DLD1 (cell line): ENCODE measurements around the gene IFT122.
"Not testable (repeated sequence)": the region's sequence is repeated elsewhere in the genome, so short reads cannot be mapped to it uniquely, and the experiment has no call there.

Source experiments
- in situ Hi-C: cut with HindIII; loops from 2 replicates; pipeline ENCODE4 v1.10.0; 2017; ENCODE audit warnings: low sequenced_read_pairs

The IFT122 gene

DNA sequence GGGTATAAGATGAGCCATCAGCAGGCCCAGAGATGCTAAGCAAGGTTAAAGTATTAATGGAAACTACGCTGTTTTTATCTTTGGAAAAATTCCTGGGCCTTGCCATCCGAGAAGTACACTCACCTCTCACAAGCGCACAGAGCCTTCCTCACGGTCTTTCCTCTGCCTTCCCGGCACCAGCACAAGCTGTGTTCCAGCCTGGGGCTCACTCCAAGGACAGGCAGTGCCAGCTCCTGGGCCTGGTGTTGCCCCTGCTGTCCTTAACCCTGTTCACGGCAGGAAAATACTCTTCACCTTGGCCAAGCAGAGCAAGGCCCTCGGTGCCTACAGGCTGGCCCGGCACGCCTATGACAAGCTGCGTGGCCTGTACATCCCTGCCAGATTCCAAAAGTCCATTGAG, 74.1 kb downstream of the IFT122 start:
- in situ Hi-C loops: no loop called here

DNA sequence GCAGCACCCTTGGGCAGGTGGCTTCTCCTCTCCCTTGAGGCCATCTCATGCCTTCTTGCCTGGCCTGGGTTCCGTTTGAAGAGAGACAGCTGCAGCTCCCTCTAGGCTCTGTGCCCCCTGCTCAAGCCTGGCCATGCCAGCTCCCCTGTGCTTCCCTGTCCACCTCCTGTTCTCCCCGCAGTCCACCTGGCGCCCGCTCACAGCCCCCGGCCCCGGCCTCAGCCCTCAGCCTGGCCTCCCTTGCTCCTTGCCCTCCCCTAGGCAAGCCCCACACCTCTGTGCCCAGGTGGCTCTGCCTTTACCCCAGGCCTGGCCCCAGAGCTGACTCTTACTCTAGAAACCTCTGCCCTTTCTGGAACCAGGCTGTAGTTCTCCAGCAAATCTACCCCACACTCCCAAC, 74.5 kb downstream of the IFT122 start:
- in situ Hi-C loops: no loop called here

DNA sequence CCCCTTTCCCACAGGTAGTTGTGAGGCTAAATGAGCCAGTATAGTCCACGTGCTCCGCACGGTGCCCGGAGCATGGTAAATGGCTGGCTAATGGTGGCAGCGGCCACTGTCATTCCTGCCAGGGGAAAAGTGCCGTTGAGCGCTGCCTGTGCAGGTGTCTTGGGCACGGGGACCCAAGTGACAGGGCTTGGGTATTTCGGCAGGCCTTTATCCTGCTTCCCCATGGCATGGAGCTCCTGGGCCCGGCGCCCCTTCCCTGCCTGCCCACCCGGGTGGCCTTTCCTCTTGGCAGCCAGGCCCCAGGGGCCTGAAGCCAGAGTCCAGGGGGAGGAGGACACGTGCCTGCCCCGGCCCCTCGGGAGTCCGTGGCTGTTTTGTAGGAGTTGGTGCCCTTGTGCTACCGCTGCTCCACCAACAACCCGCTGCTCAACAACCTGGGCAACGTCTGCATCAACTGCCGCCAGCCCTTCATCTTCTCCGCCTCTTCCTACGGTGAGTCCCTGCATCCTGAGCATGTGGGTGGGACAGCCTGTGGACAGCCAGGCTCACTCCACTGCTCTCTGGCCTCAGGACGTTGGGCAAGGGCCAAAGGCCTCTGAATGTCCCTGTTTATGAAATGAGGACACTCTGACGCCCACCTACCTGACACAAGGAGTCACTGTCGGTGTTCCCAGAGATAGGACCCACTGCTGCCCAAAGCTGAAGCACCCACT, 75.2 kb downstream of the IFT122 start:
- in situ Hi-C loops: not testable (repeated sequence)

GRCh38 chr3:129515821-129516432, 75.9 kb downstream of the IFT122 start:
- in situ Hi-C loops: not testable (repeated sequence)

DNA sequence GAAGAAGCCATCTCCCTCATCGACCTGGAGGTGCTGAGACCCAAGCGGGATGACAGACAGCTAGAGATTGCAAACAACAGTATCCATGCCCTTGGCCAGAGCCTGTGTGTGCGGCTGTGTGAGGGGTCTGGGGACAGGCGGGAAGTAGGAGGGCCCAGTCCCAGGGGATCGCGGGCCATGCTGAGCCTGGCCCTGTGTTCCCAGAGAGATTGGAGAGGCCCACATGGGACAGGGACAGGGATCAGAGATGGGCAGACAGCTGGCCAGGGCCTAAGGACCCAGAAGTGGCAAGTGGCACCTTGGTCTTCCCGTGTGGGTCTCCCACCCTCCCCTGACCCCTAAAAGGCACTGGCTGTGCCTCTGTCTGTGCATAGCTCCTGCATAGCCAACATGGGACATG, 77.5 kb downstream of the IFT122 start:
- in situ Hi-C loops: no loop called here

DNA sequence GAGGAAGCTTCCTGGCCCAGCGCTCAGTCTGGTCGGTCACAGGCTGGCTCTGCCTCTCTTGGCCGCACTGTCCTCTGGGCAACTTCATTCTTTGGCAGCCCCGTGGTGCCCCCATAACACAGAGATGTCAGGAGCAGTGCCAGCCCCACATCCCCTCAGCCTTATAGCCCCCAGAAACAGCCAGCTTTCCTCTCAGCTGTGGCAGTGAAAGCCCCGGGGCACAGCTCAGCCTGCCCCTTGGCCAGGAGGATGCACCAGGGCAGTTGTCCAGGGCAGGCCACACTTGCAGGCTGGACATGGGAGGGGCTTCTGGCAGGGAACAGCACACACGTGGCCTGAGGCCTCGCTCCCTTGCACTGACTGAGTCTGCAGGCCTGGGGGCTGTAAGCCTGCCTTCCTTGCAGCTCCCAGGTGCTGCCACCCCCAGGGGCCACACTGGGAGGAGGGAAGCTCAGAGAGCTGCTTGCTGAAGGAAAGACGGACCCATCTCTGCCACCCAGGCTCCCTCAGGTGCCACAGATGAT, 78.1 kb downstream of the IFT122 start:
- in situ Hi-C loops: no loop called here

- in situ Hi-C loops: no loop called here
These were observed 78.6 kb downstream of the IFT122 start for GRCh38 chr3:129518581-129518980.

GRCh38 chr3:129519449-129519848, 79.4 kb downstream of the IFT122 start:
- in situ Hi-C loops: no loop called here

DNA sequence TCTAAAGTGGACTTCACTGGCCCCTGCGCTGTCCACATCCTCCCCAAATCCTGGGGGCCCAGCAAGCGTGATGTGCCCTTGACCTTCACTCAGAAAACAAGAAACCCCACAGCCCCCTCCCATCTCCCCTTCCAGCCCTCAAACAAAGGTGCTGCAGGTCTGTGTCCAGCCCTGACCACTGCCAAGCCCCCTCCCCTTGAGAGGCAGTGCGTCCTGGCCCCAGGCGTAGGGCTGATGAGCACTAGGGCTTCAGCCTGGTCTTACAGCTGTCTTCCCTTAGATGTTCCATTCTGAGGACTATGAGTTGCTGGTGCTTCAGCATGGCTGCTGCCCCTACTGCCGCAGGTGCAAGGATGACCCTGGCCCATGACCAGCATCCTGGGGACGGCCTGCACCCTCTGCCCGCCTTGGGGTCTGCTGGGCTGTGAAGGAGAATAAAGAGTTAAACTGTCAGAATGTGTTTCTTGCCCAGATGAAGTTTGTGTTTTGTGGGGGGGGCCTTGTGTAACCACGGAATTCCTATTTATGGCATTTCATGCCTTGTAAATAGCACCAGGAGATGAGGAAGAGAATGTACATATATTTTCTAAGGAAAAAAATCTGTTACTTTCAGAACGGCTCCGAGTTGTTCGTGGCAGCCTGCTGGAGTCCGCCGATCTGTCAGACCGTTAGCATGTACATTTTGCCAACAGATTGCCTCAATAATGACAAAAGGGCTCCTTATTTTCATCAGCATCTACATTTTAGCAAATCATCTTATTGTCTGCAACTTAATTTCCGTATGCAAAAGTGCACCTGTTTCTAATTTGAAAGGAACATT, 80.1 kb downstream of the IFT122 start:
- in situ Hi-C loops: no loop called here

DNA sequence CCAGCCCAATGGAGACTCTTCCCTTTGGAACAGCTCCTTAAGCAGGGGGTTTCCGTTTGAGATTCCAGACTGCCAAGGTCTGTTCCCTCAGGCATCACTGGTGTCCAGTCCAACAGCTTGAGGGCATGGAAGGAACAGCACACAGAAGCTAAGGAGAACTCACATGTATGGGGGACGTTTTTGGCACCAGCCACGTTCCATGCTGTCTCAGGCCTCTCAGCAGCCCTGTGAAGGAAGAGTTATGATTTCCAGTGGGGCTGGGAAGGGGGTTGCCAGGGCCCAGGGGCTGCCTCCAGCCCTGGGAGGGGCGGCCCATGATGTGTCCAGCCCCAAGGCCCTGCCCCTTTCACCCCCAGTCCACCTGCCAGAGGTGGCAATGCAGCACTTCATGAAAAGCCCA, 80.9 kb downstream of the IFT122 start:
- in situ Hi-C loops: no loop called here

DNA sequence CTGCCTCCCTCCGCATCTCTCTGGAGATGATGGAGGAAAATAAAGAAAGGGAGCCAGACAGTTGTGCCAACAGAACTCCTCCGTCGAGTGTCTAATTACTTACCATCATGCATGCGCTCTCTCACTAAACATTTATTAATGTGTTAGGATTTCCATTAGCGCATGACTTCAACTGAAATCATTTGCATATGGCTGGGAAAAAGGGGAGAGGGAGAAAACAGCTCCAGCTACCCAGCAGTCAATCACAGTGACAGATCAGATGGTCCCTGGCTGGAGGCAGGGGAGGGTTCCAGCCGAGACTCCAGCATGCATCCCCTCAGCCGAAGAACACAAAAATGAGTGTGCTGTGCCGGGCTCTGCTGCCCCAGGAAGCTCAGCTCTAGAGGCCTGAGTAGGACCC, 81.6 kb downstream of the IFT122 start:
- in situ Hi-C loops: no loop called here

DNA sequence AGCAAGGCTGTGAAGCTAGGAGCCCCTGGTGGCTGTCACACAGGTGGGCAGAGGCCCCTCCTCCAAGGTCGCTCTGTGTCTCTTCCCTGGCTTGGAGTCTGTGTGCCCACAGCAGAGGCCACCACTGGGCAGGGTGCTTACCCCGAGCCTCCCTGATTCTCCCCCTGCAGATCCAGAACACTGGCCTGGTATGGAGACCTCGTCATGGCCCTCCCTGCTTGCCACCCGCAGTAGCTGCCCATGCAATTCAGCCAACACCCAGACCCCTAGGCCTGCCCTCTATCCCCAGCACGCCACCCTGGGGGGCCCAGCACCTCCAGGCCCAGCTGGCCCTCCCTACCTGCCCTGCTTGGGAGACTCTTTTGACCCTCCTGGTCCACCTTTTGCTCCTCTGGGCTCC, 82.9 kb downstream of the IFT122 start:
- in situ Hi-C loops: no loop called here

DNA sequence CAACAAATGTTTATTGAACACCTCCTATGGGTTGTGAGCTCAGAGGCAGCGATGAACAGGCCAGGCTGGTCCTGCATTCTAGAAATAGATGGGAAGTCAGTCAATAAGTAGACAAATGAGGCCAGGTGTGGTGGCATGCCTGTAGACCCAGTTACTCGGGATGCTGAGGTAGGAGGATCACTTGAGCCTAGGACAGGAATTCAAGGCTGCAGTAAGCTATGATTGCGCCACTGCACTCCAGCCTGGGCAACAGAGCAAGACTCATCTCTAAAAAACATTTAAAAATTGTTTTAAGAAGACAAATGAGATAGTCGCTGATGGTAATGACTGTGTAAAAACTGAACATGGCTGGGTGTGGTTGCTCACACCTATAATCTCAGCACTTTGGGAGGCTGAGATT, 84.1 kb downstream of the IFT122 start:
- in situ Hi-C loops: no loop called here

DNA sequence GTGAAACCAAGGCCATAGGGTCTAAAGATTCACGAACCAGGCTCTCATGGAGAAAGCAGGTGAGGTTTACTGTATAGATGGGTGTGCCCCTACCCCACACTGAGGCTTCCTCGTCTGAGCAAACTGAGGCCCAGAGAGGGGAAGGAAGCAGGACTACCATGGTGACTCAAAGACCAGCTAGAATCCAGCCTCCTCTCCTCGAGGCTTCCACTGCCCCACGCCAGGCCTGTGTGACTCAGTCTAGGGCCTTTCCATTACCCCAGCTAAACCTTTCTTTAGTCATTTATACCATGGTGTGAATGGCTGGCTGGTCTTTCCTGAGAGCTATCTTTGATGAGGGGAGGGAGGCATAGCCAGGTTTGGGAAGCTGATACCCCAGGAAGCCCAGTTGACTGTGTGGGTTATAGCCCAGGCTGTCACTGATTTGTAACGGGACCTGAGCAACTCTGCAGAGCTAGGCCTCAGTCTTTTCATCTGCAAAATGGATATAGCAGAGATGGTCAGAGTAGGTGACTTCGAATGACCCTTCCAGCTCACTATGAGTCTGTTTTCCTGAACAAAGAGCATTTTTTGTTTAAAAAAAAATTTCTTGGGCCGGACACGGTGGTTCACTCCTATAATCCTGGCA, 85.4 kb downstream of the IFT122 start:
- in situ Hi-C loops: no loop called here

GRCh38 chr3:129526121-129526900, 86.3 kb downstream of the IFT122 start:
- in situ Hi-C loops: no loop called here

DNA sequence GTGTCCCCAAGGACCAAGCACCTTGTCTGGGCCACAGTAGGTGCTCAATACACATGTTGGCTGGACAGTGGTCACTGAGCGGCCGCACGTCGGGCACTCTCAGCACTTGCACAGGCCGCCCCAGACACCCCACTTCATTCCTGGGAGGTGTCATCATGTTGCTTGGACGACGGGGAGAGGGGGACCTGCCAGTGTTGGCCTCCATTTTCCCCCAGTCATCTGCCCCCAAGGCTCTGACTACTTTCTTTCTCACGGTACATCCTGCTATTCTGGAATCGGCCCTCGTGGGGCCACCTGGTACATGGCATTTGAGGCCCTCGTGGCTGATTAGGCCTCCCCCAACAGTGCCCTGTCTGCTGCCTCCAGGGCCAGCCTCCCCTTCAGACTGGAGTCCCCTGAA, 87.2 kb downstream of the IFT122 start:
- in situ Hi-C loops: no loop called here

- in situ Hi-C loops: no loop called here
These were observed 88.6 kb downstream of the IFT122 start, which contains the start of gene RHO for GRCh38 chr3:129528589-129529100. RHO (plus strand) TSS chr3:129528639; CDS start chr3:129528734, 95 bp downstream.

- in situ Hi-C loops: no loop called here
These were observed 89.6 kb downstream of the IFT122 start for GRCh38 chr3:129529436-129530210.

DNA sequence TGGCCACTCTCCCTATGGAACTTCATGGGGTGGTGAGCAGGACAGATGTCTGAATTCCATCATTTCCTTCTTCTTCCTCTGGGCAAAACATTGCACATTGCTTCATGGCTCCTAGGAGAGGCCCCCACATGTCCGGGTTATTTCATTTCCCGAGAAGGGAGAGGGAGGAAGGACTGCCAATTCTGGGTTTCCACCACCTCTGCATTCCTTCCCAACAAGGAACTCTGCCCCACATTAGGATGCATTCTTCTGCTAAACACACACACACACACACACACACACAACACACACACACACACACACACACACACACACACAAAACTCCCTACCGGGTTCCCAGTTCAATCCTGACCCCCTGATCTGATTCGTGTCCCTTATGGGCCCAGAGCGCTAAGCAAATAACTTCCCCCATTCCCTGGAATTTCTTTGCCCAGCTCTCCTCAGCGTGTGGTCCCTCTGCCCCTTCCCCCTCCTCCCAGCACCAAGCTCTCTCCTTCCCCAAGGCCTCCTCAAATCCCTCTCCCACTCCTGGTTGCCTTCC, 90.3 kb downstream of the IFT122 start:
- in situ Hi-C loops: no loop called here
